GM12878 (cell line): ENCODE results near the gene CTSL.

Experiments
- EP300 ChIP-seq, 2 experiments: fragments of 150-350 bp in 1 of 2; IDR thresholded peaks; 2 replicates each; pipeline ENCODE4 v1.6.1; 2011 to 2012; ENCODE audit warnings: low read depth in 2 of 2, low read length in 2 of 2, borderline replicate concordance in 1 of 2, improper control_type of control experiment in 1 of 2, inconsistent platforms in 1 of 2; ENCODE audit not compliant: control insufficient read depth in 1 of 2
- FOS ChIP-seq: IDR thresholded peaks from 3 replicates; pipeline ENCODE4 v1.6.1; 2011; ENCODE audit warnings: borderline replicate concordance; ENCODE audit not compliant: insufficient read length; ENCODE audit errors: extremely low read depth
- HDAC2 ChIP-seq: fragments of 200-600 bp; sonication (generic); IDR thresholded peaks from 2 replicates; pipeline ENCODE4 v1.6.1; 2017
- RBBP5 ChIP-seq: fragments of 200-600 bp; sonication (generic); conservative IDR thresholded peaks from 2 replicates; pipeline ENCODE4 v1.6.1; 2016
- ZNF207 ChIP-seq: fragments of 450-650 bp; IDR thresholded peaks from 2 replicates; pipeline ENCODE4 v1.6.1; 2014; ENCODE audit warnings: antibody characterized with exemption, mild to moderate bottlenecking, borderline replicate concordance
- TF ChIP-seq, protein P1 (sequence below): IDR thresholded peaks from 2 replicates; pipeline ENCODE4 v1.6.1; 2011; ENCODE audit warnings: low read depth, low read length, improper control_type of control experiment, borderline replicate concordance
- TF ChIP-seq, protein P2 (sequence below): IDR thresholded peaks from 2 replicates; pipeline ENCODE4 v1.6.1; 2011; ENCODE audit warnings: mild to moderate bottlenecking, low read depth, low read length, moderate library complexity; ENCODE audit not compliant: insufficient replicate concordance
- TF ChIP-seq, protein P3 (sequence below): fragments of 450-650 bp; IDR thresholded peaks from 2 replicates; pipeline ENCODE4 v1.6.1; 2016; ENCODE audit warnings: mild to moderate bottlenecking

DNA sequence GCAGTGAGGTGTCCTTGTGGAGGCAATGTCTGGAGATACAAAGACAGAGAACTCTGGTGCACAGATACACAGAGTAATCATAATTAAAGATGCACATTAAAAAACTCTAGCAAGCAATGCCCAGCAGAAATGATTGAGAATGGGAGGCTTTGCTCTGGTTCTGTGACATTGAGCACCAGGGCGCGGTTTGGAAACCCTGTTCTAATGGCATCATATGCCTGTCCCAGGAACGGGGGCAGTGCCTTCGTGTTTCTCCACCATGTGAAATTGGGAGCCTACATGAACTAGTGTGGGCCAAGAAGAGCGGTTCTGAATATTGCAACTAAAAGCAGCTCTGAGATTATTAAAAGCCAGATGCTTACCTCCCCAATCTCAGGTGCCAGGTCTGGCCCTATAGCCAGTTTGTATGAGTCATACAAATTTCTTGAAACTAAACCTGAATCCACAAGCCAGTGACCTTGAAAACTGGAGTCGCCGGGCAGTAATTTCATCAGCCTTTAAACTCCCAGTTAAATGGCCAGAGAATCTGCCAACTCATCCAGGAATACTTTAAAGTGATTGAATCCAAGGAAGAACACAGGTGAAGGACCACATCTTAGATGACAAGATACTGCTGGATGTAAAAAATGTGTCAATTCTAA lies 22.2 kb upstream of the CTSL start:
- TF ChIP-seq, protein P1, sequence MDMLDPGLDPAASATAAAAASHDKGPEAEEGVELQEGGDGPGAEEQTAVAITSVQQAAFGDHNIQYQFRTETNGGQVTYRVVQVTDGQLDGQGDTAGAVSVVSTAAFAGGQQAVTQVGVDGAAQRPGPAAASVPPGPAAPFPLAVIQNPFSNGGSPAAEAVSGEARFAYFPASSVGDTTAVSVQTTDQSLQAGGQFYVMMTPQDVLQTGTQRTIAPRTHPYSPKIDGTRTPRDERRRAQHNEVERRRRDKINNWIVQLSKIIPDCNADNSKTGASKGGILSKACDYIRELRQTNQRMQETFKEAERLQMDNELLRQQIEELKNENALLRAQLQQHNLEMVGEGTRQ, result no peak
- TF ChIP-seq ZNF207 (no peak), RBBP5 (no peak), FOS (no peak), EP300 (IDR thresholded peaks at IDR 0.05; ENCODE audit: borderline replicate concordance in 1 of 2, control insufficient read depth in 1 of 2, low read depth in 2 of 2, low read length in 2 of 2) (no peak), HDAC2 (no peak)
- TF ChIP-seq, protein P2, sequence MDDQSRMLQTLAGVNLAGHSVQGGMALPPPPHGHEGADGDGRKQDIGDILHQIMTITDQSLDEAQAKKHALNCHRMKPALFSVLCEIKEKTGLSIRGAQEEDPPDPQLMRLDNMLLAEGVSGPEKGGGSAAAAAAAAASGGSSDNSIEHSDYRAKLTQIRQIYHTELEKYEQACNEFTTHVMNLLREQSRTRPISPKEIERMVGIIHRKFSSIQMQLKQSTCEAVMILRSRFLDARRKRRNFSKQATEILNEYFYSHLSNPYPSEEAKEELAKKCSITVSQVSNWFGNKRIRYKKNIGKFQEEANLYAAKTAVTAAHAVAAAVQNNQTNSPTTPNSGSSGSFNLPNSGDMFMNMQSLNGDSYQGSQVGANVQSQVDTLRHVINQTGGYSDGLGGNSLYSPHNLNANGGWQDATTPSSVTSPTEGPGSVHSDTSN, result no peak
- TF ChIP-seq, protein P3, sequence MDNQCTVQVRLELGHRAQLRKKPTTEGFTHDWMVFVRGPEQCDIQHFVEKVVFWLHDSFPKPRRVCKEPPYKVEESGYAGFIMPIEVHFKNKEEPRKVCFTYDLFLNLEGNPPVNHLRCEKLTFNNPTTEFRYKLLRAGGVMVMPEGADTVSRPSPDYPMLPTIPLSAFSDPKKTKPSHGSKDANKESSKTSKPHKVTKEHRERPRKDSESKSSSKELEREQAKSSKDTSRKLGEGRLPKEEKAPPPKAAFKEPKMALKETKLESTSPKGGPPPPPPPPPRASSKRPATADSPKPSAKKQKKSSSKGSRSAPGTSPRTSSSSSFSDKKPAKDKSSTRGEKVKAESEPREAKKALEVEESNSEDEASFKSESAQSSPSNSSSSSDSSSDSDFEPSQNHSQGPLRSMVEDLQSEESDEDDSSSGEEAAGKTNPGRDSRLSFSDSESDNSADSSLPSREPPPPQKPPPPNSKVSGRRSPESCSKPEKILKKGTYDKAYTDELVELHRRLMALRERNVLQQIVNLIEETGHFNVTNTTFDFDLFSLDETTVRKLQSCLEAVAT, result no peak
